ENCODE data around the gene NOTCH1.

NOTCH1 gene

GRCh38 chr9:136527721-136528710, 17.8 kb downstream of the NOTCH1 start:
- peak; percentile 80 for DNase-seq (ENCODE audit: low spot score)
- TF ChIP-seq CTCF (IDR thresholded peaks at IDR 0.05; ENCODE audit: extremely low read depth, insufficient read depth, missing control alignments) = no peak
- in situ Hi-C loops (cut with MboI; ENCODE audit: low pct_unique_long_range_greater_than_20kb, low sequenced_read_pairs, unreplicated experiment) = no loop called here

GRCh38 chr9:136527131-136527530, 18.7 kb downstream of the NOTCH1 start:
- DNase-seq (ENCODE audit: low spot score) = no peak
- TF ChIP-seq CTCF (IDR thresholded peaks at IDR 0.05; ENCODE audit: extremely low read depth, insufficient read depth, missing control alignments) = no peak
- in situ Hi-C loops (cut with MboI; ENCODE audit: low pct_unique_long_range_greater_than_20kb, low sequenced_read_pairs, unreplicated experiment) = no loop called here

GRCh38 chr9:136526625-136527066, 19.2 kb downstream of the NOTCH1 start:
- in situ Hi-C loops (cut with MboI; ENCODE audit: low pct_unique_long_range_greater_than_20kb, low sequenced_read_pairs, unreplicated experiment) = no loop called here
- no peak for DNase-seq (ENCODE audit: low spot score)
- no peak for TF ChIP-seq CTCF (IDR thresholded peaks at IDR 0.05; ENCODE audit: extremely low read depth, insufficient read depth, missing control alignments)

GRCh38 chr9:136525841-136526499, 19.9 kb downstream of the NOTCH1 start:
- no peak for DNase-seq (ENCODE audit: low spot score)
- TF ChIP-seq CTCF (IDR thresholded peaks at IDR 0.05; ENCODE audit: extremely low read depth, insufficient read depth, missing control alignments) = no peak
- in situ Hi-C loops (cut with MboI; ENCODE audit: low pct_unique_long_range_greater_than_20kb, low sequenced_read_pairs, unreplicated experiment) = no loop called here

GRCh38 chr9:136525207-136525606, 20.6 kb downstream of the NOTCH1 start:
- in situ Hi-C loops (cut with MboI; ENCODE audit: low pct_unique_long_range_greater_than_20kb, low sequenced_read_pairs, unreplicated experiment) = no loop called here
- no peak for TF ChIP-seq CTCF (IDR thresholded peaks at IDR 0.05; ENCODE audit: extremely low read depth, insufficient read depth, missing control alignments)
- no peak for DNase-seq (ENCODE audit: low spot score)

- no peak for TF ChIP-seq CTCF (IDR thresholded peaks at IDR 0.05; ENCODE audit: extremely low read depth, insufficient read depth, missing control alignments)
- DNase-seq (ENCODE audit: low spot score) = no peak
- in situ Hi-C loops (cut with MboI; ENCODE audit: low pct_unique_long_range_greater_than_20kb, low sequenced_read_pairs, unreplicated experiment) = no loop called here
These were observed 23.3 kb downstream of the NOTCH1 start for GRCh38 chr9:136522314-136523237.

Measured in GM13977 (cell line).